NCI-H2196 treated with DMSO at 0.1 percent for 48 hours (cell line): ENCODE data around the gene TNRC18.
"Not testable (repeated sequence)": the region's sequence is repeated elsewhere in the genome, so short reads cannot be mapped to it uniquely, and the experiment has no call there.

Source experiments
- DNase-seq: peaks from one replicate; lab custom pipeline; 2025; ENCODE audit not compliant: unreplicated experiment; lab: John Stamatoyannopoulos, UW

Gene TNRC18

GRCh38 chr7:5296611-5297226, 126.9 kb downstream of the TNRC18 start:
- no peak for DNase-seq

- DNase-seq = no peak
Observed at GRCh38 chr7:5296015-5296610, 127.5 kb downstream of the TNRC18 start.

GRCh38 chr7:5295039-5296014, 128.3 kb downstream of the TNRC18 start:
- DNase-seq = no peak

- DNase-seq = no peak
Observed at GRCh38 chr7:5294169-5294987, 129.3 kb downstream of the TNRC18 start.

GRCh38 chr7:5291711-5292335, 131.8 kb downstream of the TNRC18 start:
- DNase-seq = not testable (repeated sequence)

DNA sequence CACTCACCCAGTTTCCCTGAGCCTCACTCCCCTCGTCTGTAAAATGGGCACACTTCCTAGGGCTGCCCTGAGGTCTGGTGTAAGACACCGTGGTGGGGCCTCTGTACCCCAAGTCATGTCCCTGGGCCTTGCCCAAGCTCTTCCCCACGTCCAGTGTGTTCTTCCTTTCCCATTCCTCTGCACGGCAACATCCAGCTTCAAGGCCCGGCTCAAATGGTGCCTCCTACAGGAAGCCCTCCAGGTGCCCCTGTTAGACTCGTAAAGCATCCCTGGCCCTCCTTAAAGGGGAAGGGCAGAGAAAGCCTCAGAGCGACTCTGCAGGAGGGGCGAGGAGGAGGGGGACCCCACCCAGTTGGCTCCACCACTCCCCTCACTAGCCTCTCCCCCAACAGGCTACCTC, 132.3 kb downstream of the TNRC18 start:
- no peak for DNase-seq

DNA sequence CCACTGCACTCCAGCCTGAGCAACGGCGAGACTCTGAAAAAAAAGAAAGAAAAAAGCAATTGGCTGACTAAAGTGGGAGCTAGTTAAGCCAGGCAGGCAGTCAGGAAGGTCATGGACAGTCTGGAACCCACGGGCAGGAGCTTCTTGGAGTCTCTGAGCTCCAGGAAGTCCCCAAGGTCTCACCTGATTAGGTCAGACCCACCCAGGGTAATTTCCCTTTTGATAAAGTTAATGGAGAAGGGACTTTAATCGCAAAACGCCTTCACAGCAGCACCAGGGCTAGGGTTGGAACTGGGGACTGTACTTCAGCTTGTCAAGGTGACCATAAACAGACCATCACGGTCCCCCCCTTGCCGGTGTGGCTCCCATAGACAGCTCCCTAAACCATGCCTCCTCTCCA, 134.3 kb downstream of the TNRC18 start:
- DNase-seq = no peak

DNA sequence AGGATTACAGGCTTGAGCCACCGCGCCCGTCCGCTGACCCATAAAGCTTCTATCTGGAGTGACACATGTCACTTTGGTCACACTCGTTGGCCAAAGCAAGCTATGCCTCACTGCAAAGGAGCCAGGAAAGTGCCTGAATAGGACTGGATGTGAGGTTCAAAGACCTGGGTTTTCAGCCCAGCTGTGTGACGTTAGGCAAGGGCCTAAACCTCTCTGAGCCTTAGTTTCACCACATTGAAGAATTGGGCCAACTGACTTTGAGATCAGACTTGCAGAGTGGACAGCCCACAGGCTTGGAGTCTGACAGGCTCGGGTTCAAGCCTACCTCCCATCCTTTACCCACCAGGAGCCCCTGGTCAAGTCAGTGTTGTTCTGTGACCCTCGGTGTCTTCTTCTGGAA, 135.1 kb downstream of the TNRC18 start:
- DNase-seq = not testable (repeated sequence)

DNA sequence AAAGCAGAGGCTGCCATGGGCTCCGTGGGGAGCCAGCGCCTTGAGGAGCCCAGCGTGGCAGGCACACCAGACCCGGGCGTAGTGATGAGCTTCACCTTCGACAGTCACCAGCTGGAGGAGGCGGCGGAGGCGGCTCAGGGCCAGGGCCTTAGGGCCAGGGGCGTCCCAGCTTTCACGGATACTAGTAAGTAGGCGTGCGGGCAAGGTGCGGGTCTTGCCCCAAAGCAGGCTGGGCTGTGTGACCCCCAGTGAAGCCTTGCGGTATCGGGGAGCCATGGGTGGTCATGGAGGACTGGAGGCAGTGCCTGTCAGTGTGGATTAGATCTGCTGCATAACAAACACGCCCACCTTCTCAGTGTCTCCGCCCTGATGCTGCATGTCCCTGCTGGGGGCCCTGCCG, 135.8 kb downstream of the TNRC18 start:
- no peak for DNase-seq

GRCh38 chr7:5287373-5287772, 136.3 kb downstream of the TNRC18 start:
- DNase-seq = not testable (repeated sequence)

- DNase-seq = no peak
Observed at GRCh38 chr7:5286933-5287332, 136.7 kb downstream of the TNRC18 start.

DNA sequence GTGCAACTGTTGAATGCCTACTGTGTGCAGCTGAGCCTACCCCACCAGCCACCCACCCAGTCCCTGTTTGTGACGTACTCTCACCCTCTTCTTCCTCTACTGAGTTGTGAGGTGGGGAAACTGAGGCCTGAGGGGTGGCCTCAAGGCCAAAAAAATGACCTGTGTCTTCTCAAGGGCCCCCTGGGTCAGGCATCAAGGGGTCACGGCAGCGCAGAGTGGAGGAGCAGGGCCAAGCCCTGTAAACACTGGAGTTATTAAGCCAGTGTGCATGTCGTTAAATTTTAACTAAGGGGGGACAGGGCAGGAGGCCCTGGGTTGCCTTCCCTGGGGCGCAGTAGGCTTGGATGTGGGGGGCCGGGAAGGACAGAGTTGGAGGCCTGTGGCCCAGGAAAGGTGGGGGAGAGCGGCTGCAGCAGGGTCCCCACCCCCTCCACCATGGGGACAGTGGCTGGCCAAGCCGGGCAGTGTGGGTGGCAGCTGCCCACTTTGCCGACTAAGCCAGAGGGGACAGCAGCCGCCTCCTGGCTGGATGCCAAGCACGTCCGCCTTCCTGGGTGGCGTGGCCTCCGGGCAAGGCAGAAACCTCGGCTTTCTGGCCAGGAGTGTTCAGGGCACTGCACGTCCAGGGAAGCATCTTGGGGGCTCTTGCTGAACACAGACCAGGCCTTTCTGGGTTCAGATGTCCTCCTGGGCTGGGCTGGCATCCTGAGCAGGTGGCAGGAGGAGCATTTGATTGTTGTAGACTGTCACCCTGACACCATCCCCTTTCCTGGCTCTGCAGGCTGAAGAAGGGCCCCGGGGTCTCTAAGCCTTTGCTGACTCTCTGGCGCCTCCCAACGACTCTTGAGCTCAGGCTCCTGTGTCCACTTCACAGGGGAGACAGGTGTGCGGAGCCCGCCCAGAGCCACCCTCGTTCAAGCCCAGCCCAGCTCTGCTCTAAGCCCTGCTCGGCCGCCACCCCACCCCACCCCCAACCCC, 139.0 kb downstream of the TNRC18 start:
- DNase-seq = peak; percentile 82

DNA sequence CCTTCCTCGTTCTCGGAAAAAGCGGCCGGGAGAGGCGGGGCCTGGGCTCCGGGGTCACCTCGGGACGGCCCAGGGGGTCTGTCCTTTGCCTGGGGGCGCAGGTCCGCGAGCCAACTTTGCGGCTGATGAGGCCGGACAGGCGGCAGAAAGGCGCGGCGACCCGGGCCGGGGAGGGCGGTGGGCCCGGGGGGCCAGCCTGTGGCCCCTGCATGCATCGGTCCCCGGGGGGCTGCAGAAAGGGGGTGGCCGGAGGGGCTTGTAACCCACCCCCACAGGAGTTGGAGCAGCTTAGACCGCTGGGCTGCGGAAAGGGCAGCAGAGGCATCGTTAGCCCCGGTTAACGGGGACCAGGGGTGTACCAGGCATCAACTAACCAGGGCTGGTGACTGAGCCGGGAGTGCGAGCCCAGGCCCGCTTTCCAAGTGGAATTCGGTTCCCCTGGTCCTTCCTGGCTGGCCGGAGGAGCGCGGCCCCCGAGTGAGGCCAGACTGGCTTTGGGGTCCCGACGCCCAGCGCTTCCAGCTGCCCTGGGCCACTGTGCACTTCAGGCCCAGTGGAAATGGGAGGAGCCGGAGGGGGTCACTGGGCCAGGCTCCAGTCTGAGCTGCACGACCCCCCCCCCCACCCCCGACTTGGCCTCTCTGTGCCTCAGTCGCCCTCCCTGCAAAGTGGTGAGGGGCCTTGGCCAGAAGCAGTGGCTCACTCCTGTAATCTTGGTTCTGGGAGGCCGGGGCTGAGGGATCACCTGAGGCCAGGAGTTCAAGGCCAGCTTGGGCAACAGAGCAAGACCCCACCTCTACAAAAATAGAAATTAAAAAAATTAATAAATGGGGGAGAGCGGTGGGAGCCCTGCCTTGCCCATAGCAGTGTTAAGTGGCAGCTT, 140.0 kb downstream of the TNRC18 start:
- no peak for DNase-seq

GRCh38 chr7:5282543-5283316, 140.9 kb downstream of the TNRC18 start, which contains the start of gene SLC29A4:
SLC29A4 (plus strand) TSS chr7:5282943; CDS start chr7:5287817, 4,874 bp downstream.
- no peak for DNase-seq

DNA sequence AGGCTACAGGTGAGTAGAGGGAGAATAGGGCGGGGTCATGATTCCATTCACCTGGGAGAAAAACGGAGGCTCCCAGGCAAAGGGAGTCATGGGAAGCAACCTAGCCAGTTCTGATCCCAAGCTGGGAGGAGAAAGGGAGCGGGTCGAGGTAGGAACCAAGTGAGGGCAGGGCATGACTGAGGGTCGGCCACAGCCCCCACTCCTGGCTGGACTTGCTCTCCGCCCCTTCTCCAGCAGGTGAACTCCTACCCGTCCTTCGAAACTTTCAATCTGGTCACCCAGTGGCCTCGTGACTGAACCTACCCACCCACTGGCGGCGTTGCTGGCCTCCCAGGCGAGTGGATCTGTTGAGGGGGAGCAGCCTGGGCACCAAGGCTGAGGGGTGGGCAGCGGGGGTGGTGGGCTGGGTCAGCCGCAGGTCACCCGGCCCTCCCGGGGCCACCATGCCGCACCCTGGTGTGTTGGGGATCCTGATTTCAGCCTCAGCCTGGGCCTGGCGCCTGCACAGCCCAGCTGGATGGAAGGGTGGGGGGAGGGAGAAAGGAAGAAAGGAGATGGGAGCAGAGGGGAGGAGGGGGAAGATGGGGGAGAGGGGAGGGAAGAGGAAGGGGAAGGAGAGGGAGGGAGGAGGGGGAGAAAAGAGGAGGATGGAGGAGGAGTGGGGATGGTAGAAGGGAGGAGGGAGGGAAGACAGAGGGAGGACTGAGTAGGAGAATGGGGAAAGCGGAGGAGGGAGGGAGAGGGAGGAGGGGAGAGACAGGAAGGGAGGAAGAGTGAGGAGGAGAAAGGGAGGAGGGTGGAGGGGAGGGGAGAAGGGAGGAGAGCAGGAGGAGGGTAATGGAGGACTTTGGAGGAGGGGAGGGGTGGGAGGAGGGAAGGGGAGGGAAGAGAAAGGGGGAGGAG, 141.8 kb downstream of the TNRC18 start:
- not testable (repeated sequence) for DNase-seq

- no peak for DNase-seq
Observed at GRCh38 chr7:5279734-5280133, 143.9 kb downstream of the TNRC18 start.
